Body of pancreas (tissue), 4 donors: ENCODE measurements around the gene CFB. TPM values are rescaled to one million over a fixed set of nuclear protein-coding genes. Genes with fewer than 3 reads are reported as not detected.

Experiments
- ATAC-seq: fragments of 150-250 bp; one replicate; pipeline ENCODE4 v1.9.1; 2016
- DNase-seq, 4 donors: peaks; one replicate each; pipeline ENCODE4 v3.0.0-alpha.2; 2019
- H3K27ac ChIP-seq, 4 donors: fragments of 200-600 bp; sonication (generic); 1 replicate in 3 of 4; 2 replicates in 1 of 4; pipeline versions ENCODE4 v1.5.1 to v1.6.1; 2016 to 2019; ENCODE audit warnings: mild to moderate bottlenecking in 1 of 4, mixed read lengths in 1 of 4, moderate library complexity in 1 of 4
- H3K27me3 ChIP-seq, 2 donors: fragments of 200-600 bp; sonication (generic); one replicate each; pipeline ENCODE4 v1.6.0; 2016; ENCODE audit warnings: mild to moderate bottlenecking in 1 of 2
- H3K36me3 ChIP-seq, 2 donors: fragments of 200-600 bp; sonication (generic); replicated peaks in 1 of 2; 2 replicates each; pipeline ENCODE4 v1.5.1; 2016; ENCODE audit warnings: low read depth in 2 of 2; ENCODE audit not compliant: insufficient read depth in 1 of 2
- H3K4me1 ChIP-seq: fragments of 200-600 bp; sonication (generic); one replicate; pipeline ENCODE4 v1.6.0; 2016
- H3K4me3 ChIP-seq, 2 donors: fragments of 200-600 bp; sonication (generic); 1 replicate in 1 of 2; 2 replicates in 1 of 2; pipeline ENCODE4 v1.5.1; 2016 to 2019
- H3K9me3 ChIP-seq, 3 donors: fragments of 200-600 bp; sonication (generic); 1 replicate in 2 of 3; 2 replicates in 1 of 3; pipeline ENCODE4 v1.5.1; 2016
- CTCF ChIP-seq, 7 experiments: fragments of 450-650 bp in 4 of 7; fragments of 200-600 bp in 3 of 7; sonication (generic) in 3 of 7; IDR thresholded peaks; one replicate each; pipeline ENCODE4 v1.5.1; 2016 to 2019; ENCODE audit warnings: antibody characterized with exemption in 7 of 7
- POLR2A ChIP-seq, 3 donors: fragments of 450-650 bp; IDR thresholded peaks; one replicate each; pipeline ENCODE4 v1.6.1; 2016; ENCODE audit warnings: antibody characterized with exemption in 3 of 3, mild to moderate bottlenecking in 2 of 3
- WGBS, 2 donors: methylation state at CpG; one replicate each; pipeline ENCODE4 v1.1.5; 2017; 5-methylcytosine and 5-hydroxymethylcytosine counted together
- intact Hi-C: fragments of 100-400 bp; cut with DNase I; formaldehyde crosslinking; loops from one replicate; pipeline ENCODE4 v1.15.1; 2023
- total RNA-seq, 2 donors: library from RNA; depleted of rRNA; stranded (reverse); fragments of >200 nt; gene quantifications; one replicate each; pipeline ENCODE4 v1.1.0, GENCODE V29; 2016

The CFB gene
- total RNA-seq, 2 donors from 2014 or later: 21.0 to 33.9 TPM

GRCh38 chr6:31963921-31964320, 18.0 kb downstream of the CFB start:
- Histone ChIP-seq H3K4me1 (peaks cover 10% of the 10 kb centered on the region), H3K9me3 (no peaks in the 10 kb centered on the region), H3K4me3 (no peak overlapping the region), H3K36me3 (peaks cover 0 to 33% of the 10 kb centered on the region in 2 donors), H3K27ac (no peak overlapping the region), H3K27me3 (no peaks in the 10 kb centered on the region)
- TF ChIP-seq POLR2A (IDR thresholded peaks at IDR 0.05) (no peak), CTCF (IDR thresholded peaks at IDR 0.05) (no peak)
- ATAC-seq: no peak
- intact Hi-C loops: no loop called here
- WGBS, 2 donors: 92 to 97% methylated on average over 14 to 19 of the region's 19 CpGs
- no peak for DNase-seq

- DNase-seq (no peak), ATAC-seq (no peak)
- no peak overlapping the region for H3K4me3 ChIP-seq
- intact Hi-C loops: no loop called here
- H3K9me3 ChIP-seq: no peaks in the 10 kb centered on the region
- H3K4me1 ChIP-seq: peaks cover 10% of the 10 kb centered on the region
- no peaks in the 10 kb centered on the region for H3K27me3 ChIP-seq
- WGBS, 2 donors: 87 to 94% methylated on average over 10 to 11 of the region's 13 CpGs
- H3K27ac ChIP-seq: no peak overlapping the region
- TF ChIP-seq POLR2A (IDR thresholded peaks at IDR 0.05) (no peak), CTCF (IDR thresholded peaks at IDR 0.05) (no peak)
- H3K36me3 ChIP-seq: peaks cover 0 to 33% of the 10 kb centered on the region in 2 donors
Measured at GRCh38 chr6:31965700-31966099, 19.8 kb downstream of the CFB start.

GRCh38 chr6:31966506-31966905, 20.6 kb downstream of the CFB start:
- WGBS, 2 donors: 76 to 91% methylated on average over 7 of the region's 7 CpGs
- Histone ChIP-seq H3K4me3 (no peak overlapping the region), H3K4me1 (peaks cover 18% of the 10 kb centered on the region), H3K9me3 (no peaks in the 10 kb centered on the region), H3K36me3 (peaks cover 0 to 33% of the 10 kb centered on the region in 2 donors), H3K27me3 (no peaks in the 10 kb centered on the region), H3K27ac (no peak overlapping the region)
- intact Hi-C loops: no loop called here
- DNase-seq (no peak), ATAC-seq (no peak)
- TF ChIP-seq CTCF (IDR thresholded peaks at IDR 0.05) (no peak), POLR2A (IDR thresholded peaks at IDR 0.05) (no peak)

- DNase-seq (no peak), ATAC-seq (no peak)
- no peak overlapping the region for H3K27ac ChIP-seq
- peaks cover 21% of the 10 kb centered on the region for H3K4me1 ChIP-seq
- TF ChIP-seq POLR2A (IDR thresholded peaks at IDR 0.05) (no peak), CTCF (IDR thresholded peaks at IDR 0.05) (no peak)
- H3K9me3 ChIP-seq: no peaks in the 10 kb centered on the region
- intact Hi-C loops: no loop called here
- peaks cover 0 to 30% of the 10 kb centered on the region in 2 donors for H3K36me3 ChIP-seq
- no peak overlapping the region for H3K4me3 ChIP-seq
- H3K27me3 ChIP-seq: no peaks in the 10 kb centered on the region
- WGBS, 2 donors: 79 to 80% methylated on average over 9 to 10 of the region's 10 CpGs
Measured at GRCh38 chr6:31966997-31967925, 21.4 kb downstream of the CFB start.
